HepG2 (cell line): ENCODE results near the gene NFILZ. TPM values are rescaled to one million over a fixed set of nuclear protein-coding genes. Genes with fewer than 3 reads are reported as not detected.
A peak's percentile ranks its signal among the peaks of the same experiment; 100 is the strongest.

Experiments
- ARHGAP35 ChIP-seq: sonication (generic); formaldehyde crosslinking; IDR thresholded peaks from 2 replicates; pipeline ENCODE4 v1.9.0; 2022; ENCODE audit warnings: mild to moderate bottlenecking, inconsistent platforms, moderate library complexity, missing genetic modification reagents, borderline replicate concordance
- ATF7 ChIP-seq, 2 experiments: fragments of 450-650 bp in 1 of 2; sonication (generic) in 1 of 2; formaldehyde crosslinking in 1 of 2; IDR thresholded peaks; 2 replicates each; pipeline versions ENCODE4 v1.4.0 to v1.6.1; 2016 to 2020; ENCODE audit warnings: antibody characterized with exemption in 1 of 2, mild to moderate bottlenecking in 1 of 2, missing genetic modification reagents in 1 of 2
- BORCS8-MEF2B ChIP-seq: sonication (generic); formaldehyde crosslinking; IDR thresholded peaks from 2 replicates; pipeline ENCODE4 v1.8.0; 2022; ENCODE audit warnings: mild to moderate bottlenecking, missing genetic modification reagents
- CAMTA2 ChIP-seq: sonication (generic); formaldehyde crosslinking; IDR thresholded peaks from 2 replicates; pipeline ENCODE4 v1.4.0; 2020; ENCODE audit warnings: mild to moderate bottlenecking, missing genetic modification reagents, borderline replicate concordance
- CREM ChIP-seq, 2 experiments: sonication (generic) in 1 of 2; formaldehyde crosslinking in 1 of 2; IDR thresholded peaks; 2 replicates each; pipeline versions ENCODE4 v1.4.0 to v1.6.1; 2016 to 2020; ENCODE audit warnings: antibody characterized with exemption in 1 of 2, mild to moderate bottlenecking in 1 of 2, missing genetic modification reagents in 1 of 2
- ETV5 ChIP-seq: IDR thresholded peaks from 2 replicates; pipeline ENCODE4 v1.6.1; 2018; ENCODE audit warnings: missing biosample characterization, missing genetic modification reagents, inconsistent platforms, borderline replicate concordance
- FOXP1 ChIP-seq, 2 experiments: fragments of 450-650 bp in 1 of 2; IDR thresholded peaks; 2 replicates each; pipeline ENCODE4 v1.6.1; 2017 to 2018; ENCODE audit warnings: antibody characterized with exemption in 1 of 2
- HMGXB4 ChIP-seq, 2 experiments: sonication (generic) in 1 of 2; formaldehyde crosslinking in 1 of 2; IDR thresholded peaks; 2 replicates each; pipeline versions ENCODE4 v1.4.0 to v1.6.1; 2018 to 2020; ENCODE audit warnings: missing genetic modification reagents in 2 of 2, borderline replicate concordance in 1 of 2, low read depth in 1 of 2, mild to moderate bottlenecking in 1 of 2, missing biosample characterization in 1 of 2
- KLF12 ChIP-seq: sonication (generic); formaldehyde crosslinking; IDR thresholded peaks from 2 replicates; pipeline ENCODE4 v1.4.0; 2020; ENCODE audit warnings: missing genetic modification reagents, borderline replicate concordance
- MXD4 ChIP-seq: IDR thresholded peaks from 2 replicates; pipeline ENCODE4 v1.6.1; 2016; ENCODE audit warnings: mild to moderate bottlenecking, missing biosample characterization, missing genetic modification reagents
- MYPOP ChIP-seq: sonication (generic); formaldehyde crosslinking; IDR thresholded peaks from 2 replicates; pipeline ENCODE4 v1.8.1; 2023; ENCODE audit warnings: mild to moderate bottlenecking, moderate library complexity, missing genetic modification reagents
- NR3C1 ChIP-seq: sonication (generic); formaldehyde crosslinking; IDR thresholded peaks from 2 replicates; pipeline ENCODE4 v1.4.0; 2020; ENCODE audit warnings: missing genetic modification reagents
- PREB ChIP-seq: sonication (generic); formaldehyde crosslinking; IDR thresholded peaks from 2 replicates; pipeline ENCODE4 v1.4.0; 2020; ENCODE audit warnings: missing genetic modification reagents
- RBM22 ChIP-seq: fragments of 200-400 bp; formaldehyde crosslinking; optimal IDR thresholded peaks from 2 replicates; pipeline ENCODE3; 2017; ENCODE audit warnings: mild to moderate bottlenecking, low read length, moderate library complexity
- SRSF9 ChIP-seq: fragments of 200-400 bp; formaldehyde crosslinking; IDR thresholded peaks from 2 replicates; pipeline ENCODE4 v1.6.1; 2018; ENCODE audit warnings: borderline replicate concordance, mild to moderate bottlenecking, low read depth, low read length; ENCODE audit not compliant: insufficient read depth, poor library complexity, severe bottlenecking
- SYNCRIP ChIP-seq: fragments of 200-400 bp; formaldehyde crosslinking; IDR thresholded peaks from 2 replicates; pipeline ENCODE4 v1.6.1; 2018; ENCODE audit warnings: mild to moderate bottlenecking, low read depth, low read length; ENCODE audit not compliant: insufficient read depth
- TBL1XR1 ChIP-seq: fragments of 150-350 bp; IDR thresholded peaks from 2 replicates; pipeline ENCODE4 v1.6.1; 2014; ENCODE audit warnings: borderline replicate concordance, low read length; ENCODE audit not compliant: partially characterized antibody
- THRA ChIP-seq: sonication (generic); formaldehyde crosslinking; IDR thresholded peaks from 2 replicates; pipeline ENCODE4 v1.4.0; 2020; ENCODE audit warnings: missing genetic modification reagents, borderline replicate concordance
- ZFP36 ChIP-seq: fragments of 150-350 bp; IDR thresholded peaks from 2 replicates; pipeline ENCODE4 v1.6.1; 2018; ENCODE audit warnings: borderline replicate concordance, low read length, low read depth; ENCODE audit not compliant: partially characterized antibody
- ZNF891 ChIP-seq: sonication (generic); formaldehyde crosslinking; IDR thresholded peaks from 2 replicates; pipeline ENCODE4 v1.5.0; 2020; ENCODE audit warnings: mild to moderate bottlenecking, missing genetic modification reagents
- polyA plus RNA-seq, 8 experiments: library from polyadenylated mRNA; depleted of rRNA in 3 of 8; stranded (reverse) in 7 of 8; unstranded in 1 of 8; fragments of >200 nt; fragmentation: Illumina TruSeq in 4 of 8; extraction: Trizol in 4 of 8; gene quantifications; 2 replicates each; pipeline versions ENCODE4 v1.2.1 to v1.2.3, GENCODE V29; 2011 to 2016; ENCODE audit warnings: low read depth in 4 of 8, missing spikeins in 1 of 8, mixed read lengths in 1 of 8; ENCODE audit not compliant: insufficient read depth in 1 of 8
- total RNA-seq, 5 experiments: library from RNA; depleted of rRNA; stranded (reverse); fragments of >200 nt; fragmentation: Illumina TruSeq; extraction: Trizol; gene quantifications; 2 replicates each; pipeline ENCODE4 v1.2.3, GENCODE V29; 2016; ENCODE audit warnings: low read depth in 1 of 5

The NFILZ gene
- total and polyA plus RNA-seq, 2 of the 13 experiments (the other 11 are each of a cell fraction or from before 2014, with no cell fraction given) = not detected

GRCh38 chr19:8631425-8631819 lies 989 bp downstream of the NFILZ start (continued):
- TF ChIP-seq SRSF9 = no peak
- peak; percentile 59; the same call in 1 of the 2 replicates for TF ChIP-seq CREM (IDR thresholded peaks at IDR 0.05)
- no peak for TF ChIP-seq CREM (CRISPR knock-in tag; IDR thresholded peaks at IDR 0.05)
- TF ChIP-seq ATF7 (IDR thresholded peaks at IDR 0.05) = no peak
- TF ChIP-seq ATF7 (CRISPR knock-in tag; IDR thresholded peaks at IDR 0.05) = peak; percentile 89; the same call in 1 of the 2 replicates
- no peak for TF ChIP-seq MYPOP (CRISPR knock-in tag)
- TF ChIP-seq HMGXB4 (CRISPR knock-in tag; IDR thresholded peaks at IDR 0.05; ENCODE audit: borderline replicate concordance in 1 of 2, low read depth in 1 of 2) = no peak; a peak in 1 of 4 replicates
- TF ChIP-seq BORCS8-MEF2B = no peak
- no peak for TF ChIP-seq FOXP1 (IDR thresholded peaks at IDR 0.05)
- TF ChIP-seq FOXP1 (CRISPR knock-in tag; IDR thresholded peaks at IDR 0.05) = peak; percentile 75
- TF ChIP-seq PREB = no peak
- no peak for TF ChIP-seq ZNF891 (CRISPR knock-in tag)
- TF ChIP-seq ETV5 = peak; percentile 50; the same call in 1 of the 2 replicates
- TF ChIP-seq CAMTA2 (CRISPR knock-in tag) = no peak
- peak; percentile 75; the same call in 1 of the 2 replicates for TF ChIP-seq THRA (CRISPR knock-in tag)
- no peak for TF ChIP-seq RBM22
- no peak for TF ChIP-seq ARHGAP35 (CRISPR knock-in tag)
- TF ChIP-seq KLF12 (CRISPR knock-in tag) = peak; percentile 54; the same call in 1 of the 2 replicates
- no peak for TF ChIP-seq ZFP36
- TF ChIP-seq MXD4 (CRISPR knock-in tag) = no peak
- no peak for TF ChIP-seq TBL1XR1
- TF ChIP-seq SYNCRIP = no peak
- no peak for TF ChIP-seq NR3C1 (CRISPR knock-in tag)
